Inferior parietal cortex (tissue), 1 donor: ENCODE results near the gene CCDC88C.
"Not testable (repeated sequence)": the region's sequence is repeated elsewhere in the genome, so short reads cannot be mapped to it uniquely, and the experiment has no call there.

Experiments used
- DNase-seq: peaks from one replicate; pipeline ENCODE4 v3.0.0-alpha.2; 2016; ENCODE audit errors: extremely low spot score

Gene CCDC88C

GRCh38 chr14:91417120-91417982, at the start of gene CCDC88C:
Gene CCDC88C, minus strand, starts transcription at chr14:91417820. Its CDS starts 130 bp downstream, at chr14:91417690.
- no peak for DNase-seq

DNA sequence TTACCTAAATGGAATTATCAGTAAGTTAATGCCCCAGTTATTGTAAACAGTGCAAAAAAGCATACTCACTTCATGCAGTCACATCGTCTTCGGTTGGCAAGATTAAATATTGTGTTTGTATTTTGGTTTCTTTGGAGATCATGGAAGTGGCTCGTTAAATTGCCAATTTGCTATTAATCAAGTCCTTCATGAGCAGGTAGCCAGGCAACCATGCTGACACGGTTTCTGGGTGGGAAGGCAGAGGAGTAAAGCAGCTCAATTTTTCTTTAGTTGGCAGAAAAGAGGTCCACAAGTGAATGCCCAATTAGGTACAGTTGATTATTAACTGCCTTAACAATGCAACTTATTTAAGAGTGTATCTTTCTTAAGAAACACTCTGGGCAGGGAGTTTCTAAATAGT, 48.6 kb upstream of the CCDC88C start:
- DNase-seq, result no peak

DNA sequence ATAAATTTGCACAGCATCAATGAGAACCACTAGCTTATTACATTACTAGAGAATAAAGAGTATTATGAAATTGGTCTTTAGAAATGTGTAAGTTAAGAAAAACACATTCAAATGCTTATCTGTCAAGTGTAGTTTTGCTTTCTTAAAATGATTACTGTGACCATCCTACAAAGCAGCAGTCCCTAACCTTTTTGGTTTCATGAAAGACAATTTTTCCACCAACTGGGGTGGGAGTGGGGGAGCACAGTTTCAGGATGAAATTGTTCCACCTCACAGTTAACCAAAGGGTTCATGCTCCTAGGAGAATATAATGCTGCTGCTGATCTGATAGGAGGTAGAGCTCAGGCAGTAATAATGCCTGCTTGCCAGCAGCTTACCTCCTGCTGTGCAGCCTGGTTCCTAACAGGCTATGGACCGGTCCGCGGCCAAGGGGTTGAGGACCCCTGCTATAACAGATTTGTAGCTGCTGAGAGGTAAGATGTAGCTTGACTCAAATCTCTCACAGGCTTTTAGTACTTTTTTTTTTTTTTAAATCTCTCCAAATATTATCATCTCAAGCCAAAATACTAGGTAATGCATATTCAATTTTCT, 47.1 kb upstream of the CCDC88C start:
- DNase-seq, result no peak

- DNase-seq, result no peak
These were observed 41.0 kb upstream of the CCDC88C start for GRCh38 chr14:91458612-91459011.

GRCh38 chr14:91456283-91456682, 38.7 kb upstream of the CCDC88C start:
- no peak for DNase-seq

DNA sequence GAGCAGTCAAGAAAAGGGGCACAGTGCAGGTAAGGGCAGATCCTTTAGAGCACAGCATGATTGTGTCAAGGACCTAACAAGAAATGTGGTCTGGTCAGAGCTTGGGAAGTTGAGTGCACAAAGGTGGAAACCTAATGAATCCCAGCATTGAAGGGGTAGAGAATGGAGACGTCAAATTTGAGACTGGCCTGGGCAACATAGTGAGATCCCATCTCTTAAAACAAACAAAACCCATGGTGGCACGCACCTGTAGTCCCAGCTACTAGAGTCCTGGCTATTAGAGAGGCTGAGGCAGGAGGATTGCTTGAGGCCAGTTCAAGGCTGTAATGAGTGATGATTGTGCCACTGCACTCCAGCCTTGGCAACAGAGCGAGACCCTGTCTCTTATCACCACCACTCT, 37.0 kb upstream of the CCDC88C start:
- DNase-seq, result no peak

DNA sequence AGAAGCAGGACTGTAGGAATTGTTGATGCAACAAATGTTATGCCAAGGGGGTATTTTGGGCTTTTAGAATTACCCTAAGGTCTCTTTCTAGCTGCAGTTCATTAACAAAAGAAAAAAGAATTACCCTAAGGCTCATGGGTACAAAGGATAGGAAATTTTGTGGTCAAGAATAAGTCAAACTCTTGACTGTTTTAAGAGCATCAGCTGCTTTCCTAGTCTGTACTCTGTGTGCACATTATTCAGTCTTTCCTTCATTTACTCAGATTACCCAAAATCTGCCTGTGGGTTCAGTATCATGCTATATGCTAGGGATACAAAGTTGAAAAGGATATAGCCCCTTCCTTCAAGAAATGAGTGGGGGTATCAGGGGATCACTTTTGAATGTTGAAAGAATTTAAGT, 36.5 kb upstream of the CCDC88C start:
- DNase-seq, result no peak

GRCh38 chr14:91453744-91454143, 36.1 kb upstream of the CCDC88C start:
- no peak for DNase-seq

- no peak for DNase-seq
These were observed 26.9 kb upstream of the CCDC88C start for GRCh38 chr14:91444335-91445020.

DNA sequence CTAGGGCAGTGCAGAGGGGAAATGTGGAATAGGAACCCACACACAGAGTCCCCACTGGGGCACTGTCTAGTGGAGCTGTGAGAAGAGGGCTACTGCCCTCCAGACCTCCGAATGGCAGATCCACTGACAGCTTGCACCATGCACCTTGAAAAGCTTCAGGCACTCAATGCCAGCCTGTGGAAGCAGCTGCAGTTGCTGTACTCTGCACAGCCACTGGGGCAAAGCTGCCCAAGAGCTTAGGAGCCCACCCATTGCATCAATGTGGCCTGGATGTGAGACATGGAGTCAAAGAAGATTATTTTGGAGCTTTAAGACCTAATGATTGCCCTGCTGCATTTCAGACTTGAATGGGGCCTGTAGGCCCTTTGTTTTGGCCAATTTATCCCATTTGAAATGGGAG, 21.7 kb upstream of the CCDC88C start:
- DNase-seq, result no peak

DNA sequence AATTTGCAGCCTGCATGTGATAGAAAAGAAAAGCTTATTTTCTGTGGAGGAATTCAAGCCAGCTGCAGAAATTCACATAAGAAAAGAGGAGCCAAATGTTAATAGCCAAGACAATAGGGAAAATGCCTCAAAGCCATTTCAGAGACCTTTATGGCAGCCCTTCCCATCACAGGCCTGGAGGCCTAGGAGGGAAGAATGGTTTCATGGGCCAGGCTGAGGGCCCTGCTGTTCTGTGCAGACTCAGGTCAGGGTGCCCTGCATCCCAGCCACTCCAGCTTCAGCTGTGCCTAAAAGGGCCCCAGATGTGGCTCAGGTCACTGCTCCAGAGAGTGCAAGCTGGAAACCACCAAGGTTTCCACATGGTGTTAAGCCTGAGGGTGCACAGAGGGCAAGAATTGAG, 21.2 kb upstream of the CCDC88C start:
- DNase-seq, result no peak

GRCh38 chr14:91436266-91436665, 18.6 kb upstream of the CCDC88C start:
- not testable (repeated sequence) for DNase-seq

- DNase-seq, result no peak
These were observed 11.8 kb upstream of the CCDC88C start for GRCh38 chr14:91429385-91429784.

DNA sequence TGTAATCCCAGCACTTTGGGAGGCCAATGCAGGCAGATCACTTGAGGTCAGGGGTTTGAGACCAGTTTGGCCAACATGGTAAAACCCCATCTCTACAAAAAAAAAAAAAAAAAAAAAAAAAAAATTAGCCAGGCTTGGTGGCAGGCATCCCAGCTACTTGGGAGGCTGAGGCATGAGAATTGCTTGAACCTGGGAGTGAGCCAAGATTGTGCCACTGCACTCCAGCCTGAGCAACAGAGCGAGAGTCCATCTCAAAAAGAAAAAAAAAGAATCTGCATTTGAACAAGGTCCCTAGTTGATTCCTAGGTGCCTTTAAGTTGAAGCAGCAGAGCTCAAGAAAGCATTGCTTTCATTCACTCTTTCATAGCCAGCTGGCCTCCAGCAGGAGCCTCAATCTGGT, 11.3 kb upstream of the CCDC88C start:
- DNase-seq, result not testable (repeated sequence)

DNA sequence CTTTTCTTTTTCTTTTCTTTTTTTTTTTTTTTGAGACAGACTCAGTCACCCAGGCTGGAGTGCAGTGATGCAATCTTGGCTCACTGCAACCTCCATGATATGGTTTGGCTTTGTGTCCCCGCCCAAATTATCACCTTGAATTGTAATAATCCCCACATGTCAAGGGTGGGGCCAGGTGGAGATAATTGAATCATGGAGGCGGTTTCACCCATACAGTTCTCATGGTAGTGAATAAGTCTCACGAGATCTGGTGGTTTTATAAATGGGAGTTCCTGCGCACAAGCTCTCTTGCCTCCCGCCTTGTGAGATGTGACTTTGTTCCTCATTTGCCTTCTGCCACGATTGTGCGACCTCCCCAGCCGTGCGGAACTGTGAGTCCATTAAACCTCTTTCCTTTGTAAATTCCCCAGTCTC, 7.9 kb upstream of the CCDC88C start:
- not testable (repeated sequence) for DNase-seq

DNA sequence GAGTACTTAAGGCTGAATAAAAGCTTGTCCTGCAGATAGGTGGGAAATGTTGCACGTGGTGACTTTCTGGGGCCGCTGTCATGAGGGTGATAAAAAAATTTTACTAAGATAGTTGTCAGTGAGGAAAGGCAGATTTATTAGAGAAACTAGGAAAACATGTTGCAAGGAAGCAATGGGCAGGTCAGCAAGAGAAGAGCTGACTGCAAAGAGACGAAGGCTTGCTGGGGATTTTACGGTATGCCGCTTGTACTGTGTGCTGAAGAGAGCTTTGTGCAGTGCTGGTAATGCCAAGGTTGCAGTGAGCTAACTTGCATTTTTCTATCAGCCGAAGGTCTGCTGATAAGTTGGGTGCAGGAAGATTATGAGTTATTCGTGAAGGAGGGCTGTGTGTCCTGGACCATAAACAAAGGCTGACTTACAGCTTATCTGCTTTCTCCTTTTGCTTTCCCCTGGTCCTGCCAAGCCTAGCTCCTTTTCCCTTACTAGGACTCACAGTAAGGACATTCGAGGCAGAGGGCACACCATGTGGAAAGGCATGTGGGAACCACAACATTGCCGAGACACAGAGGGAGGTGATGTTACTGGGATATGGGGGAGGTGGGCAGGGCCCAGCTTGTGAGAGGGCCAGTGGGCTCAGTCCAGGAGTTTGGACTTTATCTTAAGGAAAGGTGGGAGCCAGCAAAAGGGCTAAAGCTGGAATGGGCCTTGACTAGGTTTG, 7.4 kb upstream of the CCDC88C start:
- no peak for DNase-seq

GRCh38 chr14:91420686-91421085, 3.1 kb upstream of the CCDC88C start:
- no peak for DNase-seq

- DNase-seq, result no peak
These were observed 1.8 kb upstream of the CCDC88C start for GRCh38 chr14:91419451-91419850.

GRCh38 chr14:91419044-91419397, 1.4 kb upstream of the CCDC88C start:
- DNase-seq, result no peak

GRCh38 chr14:91418387-91419043, 895 bp upstream of the CCDC88C start:
- peak; percentile 54 for DNase-seq

GRCh38 chr14:91417983-91418386, 365 bp upstream of the CCDC88C start:
- no peak for DNase-seq

DNA sequence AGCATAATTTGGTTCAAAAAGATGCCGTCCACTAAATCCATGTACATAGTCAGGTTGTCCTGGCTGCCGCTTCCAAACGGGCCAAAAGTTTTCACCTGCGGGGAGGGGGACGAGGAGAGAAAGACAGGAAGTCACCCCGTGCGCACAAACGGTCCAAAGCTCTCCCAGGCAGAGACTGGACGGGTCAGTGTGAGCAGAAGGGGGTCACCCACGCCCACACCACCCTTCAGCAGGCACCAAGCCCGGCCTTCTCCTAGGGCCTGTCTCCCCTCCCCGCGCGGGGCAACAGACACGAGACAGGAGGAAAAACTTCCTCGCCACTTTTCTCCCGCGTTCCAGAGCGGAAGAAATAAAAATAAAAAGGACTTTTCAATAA, 888 bp downstream of the CCDC88C start:
- no peak for DNase-seq
